Activated CD4-positive, alpha-beta T cell treated with anti-CD3 and anti-CD28 coated beads for 24 hours (primary cell): Measurements from ENCODE around the gene GNPAT.

Experiments
- DNase-seq, 2 donors: peaks; one replicate each; pipeline ENCODE4 v3.0.0-alpha.2; 2020; ENCODE audit warnings: low read depth in 2 of 2

Gene GNPAT

GRCh38 chr1:231317306-231318014, 76.4 kb downstream of the GNPAT start:
- DNase-seq = no peak

DNA sequence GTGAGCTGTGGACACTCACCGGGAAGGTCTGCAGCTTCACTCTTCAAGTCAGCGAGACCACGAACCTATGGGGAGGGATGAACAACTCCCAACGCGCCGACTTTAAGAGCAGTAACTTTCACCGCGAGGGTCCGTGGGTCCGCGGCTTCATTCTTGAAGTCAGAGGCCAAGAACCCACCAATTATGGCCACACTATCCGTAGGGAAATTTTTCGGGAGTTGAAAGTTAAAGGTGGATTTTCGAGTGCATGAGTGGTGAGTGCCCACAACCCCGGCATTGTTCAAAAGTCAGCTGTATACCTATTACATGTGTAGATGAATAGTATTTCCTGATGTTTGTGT, 77.0 kb downstream of the GNPAT start:
- no peak for DNase-seq

GRCh38 chr1:231318568-231318967, 77.6 kb downstream of the GNPAT start:
- DNase-seq = no peak

- DNase-seq = no peak
Observed at GRCh38 chr1:231319080-231319479, 78.1 kb downstream of the GNPAT start.

DNA sequence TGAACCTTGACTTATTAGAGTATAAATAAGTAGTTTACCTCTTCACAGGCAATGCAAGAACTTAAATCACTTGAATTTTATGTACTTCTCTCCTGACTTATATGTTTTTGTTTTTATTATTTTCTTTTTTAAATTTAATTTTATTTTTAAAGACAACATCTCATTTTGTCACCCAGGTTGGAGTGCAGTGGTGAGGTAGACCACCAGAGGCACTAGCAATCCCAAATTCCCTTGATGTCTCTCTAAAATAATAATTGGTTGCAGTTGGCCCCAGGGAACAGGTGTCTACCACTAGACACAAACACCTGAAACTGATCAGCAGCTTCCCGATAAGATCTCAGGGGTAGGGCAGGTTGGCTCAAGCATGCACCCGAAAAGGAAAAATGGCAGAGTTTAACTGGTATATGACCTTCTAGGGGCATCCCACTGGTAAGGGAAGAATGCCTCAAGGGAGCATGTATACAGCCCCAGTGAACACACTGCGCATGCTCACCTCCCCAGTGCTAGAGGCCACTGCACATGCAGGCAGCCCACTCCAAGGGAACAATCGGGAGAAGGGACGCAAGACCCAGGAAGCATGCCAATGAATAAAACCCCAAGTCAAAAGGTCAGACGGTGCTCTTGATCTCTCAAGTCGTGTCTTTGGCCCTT, 82.0 kb downstream of the GNPAT start:
- DNase-seq = no peak

- no peak for DNase-seq
Observed at GRCh38 chr1:231324660-231325059, 83.6 kb downstream of the GNPAT start.

DNA sequence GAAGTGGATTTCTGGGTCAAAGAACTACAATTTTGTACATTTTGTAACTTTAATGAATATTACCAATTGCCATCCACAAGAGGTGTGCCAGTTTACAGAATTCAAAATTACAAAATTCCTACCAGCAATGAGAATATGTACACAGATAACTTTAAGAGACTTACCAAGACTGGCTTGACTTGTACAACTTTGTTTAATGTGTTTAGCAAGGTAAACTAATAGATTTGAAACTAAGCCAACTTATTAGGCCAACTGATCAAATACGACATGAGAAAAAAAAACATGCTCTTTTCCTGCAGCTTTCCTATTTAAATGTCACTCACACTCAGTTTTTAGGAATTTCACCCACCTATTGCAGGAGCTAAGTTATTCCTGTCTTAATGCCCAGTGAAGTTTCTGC, 85.2 kb downstream of the GNPAT start:
- no peak for DNase-seq
